Ammon's horn (tissue), 1 donor: ENCODE data around the gene C1QTNF5.
"Not testable (repeated sequence)": the region's sequence is repeated elsewhere in the genome, so short reads cannot be mapped to it uniquely, and the experiment has no call there.

ENCODE experiments used
- DNase-seq: peaks from one replicate; pipeline ENCODE4 v3.0.0-alpha.2; 2016; ENCODE audit warnings: low spot score

Gene C1QTNF5

GRCh38 chr11:119340335-119341221, at the start of gene C1QTNF5:
Gene C1QTNF5, minus strand, starts transcription at chr11:119340883. Its CDS starts 486 bp downstream, at chr11:119340397.
- no peak for DNase-seq

GRCh38 chr11:119389611-119390254, 49.0 kb upstream of the C1QTNF5 start:
- DNase-seq = no peak

- DNase-seq = no peak
Observed at GRCh38 chr11:119388103-119388502, 47.4 kb upstream of the C1QTNF5 start.

GRCh38 chr11:119384332-119384731, 43.6 kb upstream of the C1QTNF5 start:
- no peak for DNase-seq

DNA sequence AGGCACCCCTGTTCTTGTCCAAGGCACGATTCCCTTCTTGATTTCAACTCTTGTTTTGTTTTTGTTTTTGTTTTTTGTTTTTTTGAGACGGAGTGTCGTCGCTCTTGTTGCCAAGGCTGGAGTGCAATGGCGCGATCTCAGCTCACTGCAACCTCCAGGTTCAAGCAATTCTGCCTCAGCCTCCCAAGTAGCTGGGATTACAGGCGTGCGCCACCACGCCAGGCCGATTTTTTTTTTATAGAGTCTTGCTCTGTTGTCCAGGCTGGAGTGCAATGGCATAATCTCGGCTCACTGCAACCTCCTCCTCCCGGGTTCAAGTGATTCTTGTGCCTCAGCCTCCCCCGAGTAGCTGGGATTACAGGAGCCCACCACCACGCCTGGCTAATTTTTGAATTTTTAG, 41.8 kb upstream of the C1QTNF5 start:
- not testable (repeated sequence) for DNase-seq

GRCh38 chr11:119382101-119382500, 41.4 kb upstream of the C1QTNF5 start:
- no peak for DNase-seq

DNA sequence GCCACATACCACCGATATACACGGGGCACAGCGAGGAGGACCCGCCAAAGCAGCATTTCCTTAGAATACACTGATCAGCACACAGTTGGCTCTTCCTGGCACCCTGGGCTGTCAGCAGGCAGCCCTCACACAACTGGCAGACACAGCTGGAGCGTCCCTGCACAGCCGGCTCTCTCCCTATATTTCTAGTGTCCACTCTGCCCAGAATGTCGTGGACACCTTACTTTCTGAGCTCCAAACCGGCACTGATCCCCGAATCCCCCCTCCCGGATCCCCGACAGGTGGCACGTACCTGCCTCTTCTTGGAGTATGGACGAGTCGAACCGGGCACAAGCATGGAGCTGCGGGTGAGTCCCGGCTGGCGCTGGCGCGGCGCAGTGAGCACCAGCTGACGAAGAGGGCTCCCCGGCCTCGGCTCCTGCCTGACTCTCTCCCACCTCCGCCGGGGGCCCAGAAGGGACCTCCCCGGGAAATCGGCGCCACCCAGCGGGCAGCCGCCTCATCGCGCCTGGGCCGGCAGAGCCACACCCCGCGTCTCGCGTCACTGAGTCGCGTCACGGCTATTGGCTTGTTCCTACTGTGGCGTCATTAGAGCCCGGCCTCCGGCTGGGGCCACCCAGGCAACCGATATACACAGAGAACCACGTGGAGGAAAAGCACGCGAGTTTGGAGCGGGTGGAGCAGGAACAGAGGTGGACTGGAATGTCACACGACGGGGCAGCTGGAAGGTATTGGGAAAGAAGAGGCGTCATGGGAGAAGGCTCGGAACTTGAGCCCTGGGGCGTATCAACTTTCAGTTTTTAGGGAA, 40.7 kb upstream of the C1QTNF5 start, which contains the start of gene USP2:
USP2 (minus strand) TSS at position 510 of the 808 bp plus-strand sequence. CDS start 8,210 bp downstream, outside the sequence.
- DNase-seq = peak; percentile 99

DNA sequence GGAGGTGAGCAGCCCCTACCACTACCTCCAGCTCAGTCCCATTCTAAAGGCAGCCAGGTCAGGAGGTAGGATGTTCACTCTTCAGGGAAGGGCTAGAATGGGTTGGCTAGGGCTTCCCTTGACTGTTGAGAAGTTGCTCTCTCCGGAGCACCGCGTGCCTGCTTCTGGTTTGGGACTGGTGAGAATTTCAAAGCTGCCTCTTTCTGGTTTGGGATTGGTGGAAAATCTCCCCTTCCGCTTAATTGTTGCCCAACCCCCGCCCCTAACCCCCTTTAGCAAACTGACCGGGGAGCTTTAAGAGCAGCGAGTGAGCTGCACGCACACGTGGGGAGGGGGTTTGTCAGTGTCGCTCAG, 40.1 kb upstream of the C1QTNF5 start:
- DNase-seq = no peak

DNA sequence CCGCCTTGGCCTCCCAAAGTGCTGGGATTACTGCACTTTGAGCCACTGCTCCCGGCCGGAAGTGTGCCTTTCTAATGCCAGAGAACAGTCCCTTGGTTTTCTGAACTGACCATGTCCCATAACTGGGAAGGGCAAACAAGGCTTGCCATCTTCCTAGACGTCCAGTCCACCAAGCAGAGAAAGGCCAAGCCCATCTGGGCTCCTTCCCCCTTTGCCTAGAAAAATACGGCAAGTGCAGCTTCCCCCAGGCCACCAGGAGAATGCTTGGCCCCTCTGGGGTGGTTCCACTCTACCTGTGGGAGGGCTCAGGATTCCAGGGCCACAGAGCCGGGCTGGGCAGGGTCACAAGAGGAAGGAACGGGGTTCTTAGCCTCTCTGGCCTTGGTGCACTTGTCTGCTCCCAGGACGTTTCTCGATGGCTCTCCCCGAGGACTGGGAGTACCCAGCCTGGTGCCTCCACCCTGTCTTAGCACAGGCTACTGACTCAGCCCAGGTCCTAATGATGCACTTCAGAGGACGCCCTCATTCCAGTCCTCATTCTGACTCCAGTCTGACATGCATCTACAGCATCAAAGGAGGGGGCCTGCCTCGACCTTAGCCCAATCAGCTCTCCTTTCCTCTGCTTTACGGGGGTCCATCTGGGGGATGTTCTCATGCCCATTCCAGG, 39.6 kb upstream of the C1QTNF5 start:
- DNase-seq = no peak

DNA sequence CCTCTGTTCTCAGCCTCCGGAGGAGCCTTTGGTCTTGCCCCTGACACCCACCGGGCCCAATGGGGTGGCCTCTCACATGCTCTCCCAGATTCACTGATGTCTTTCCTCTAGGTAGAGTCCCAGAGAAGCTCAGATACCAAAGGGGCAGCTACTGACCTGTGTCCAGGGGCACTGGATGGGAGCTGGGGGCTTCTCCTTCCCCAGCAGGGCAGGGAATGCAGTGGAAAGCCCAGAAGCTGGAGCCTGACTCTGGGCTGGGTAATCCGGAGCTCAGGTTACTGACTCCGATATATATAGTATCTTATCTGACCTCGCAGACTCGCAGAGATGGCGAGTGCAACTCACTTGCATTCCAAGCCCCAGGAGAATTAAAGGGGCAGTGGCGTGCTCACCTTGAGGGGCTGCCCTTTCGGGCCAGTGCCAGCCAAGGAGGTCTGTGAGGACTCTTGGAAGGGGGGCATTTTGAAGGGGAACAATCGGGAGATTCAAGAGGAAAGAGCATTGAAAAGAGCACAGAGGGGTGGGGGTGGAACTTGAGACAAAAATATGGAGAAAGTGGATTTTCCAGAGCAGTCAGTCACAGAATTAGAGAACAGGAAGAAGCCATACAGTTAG, 38.3 kb upstream of the C1QTNF5 start:
- no peak for DNase-seq

DNA sequence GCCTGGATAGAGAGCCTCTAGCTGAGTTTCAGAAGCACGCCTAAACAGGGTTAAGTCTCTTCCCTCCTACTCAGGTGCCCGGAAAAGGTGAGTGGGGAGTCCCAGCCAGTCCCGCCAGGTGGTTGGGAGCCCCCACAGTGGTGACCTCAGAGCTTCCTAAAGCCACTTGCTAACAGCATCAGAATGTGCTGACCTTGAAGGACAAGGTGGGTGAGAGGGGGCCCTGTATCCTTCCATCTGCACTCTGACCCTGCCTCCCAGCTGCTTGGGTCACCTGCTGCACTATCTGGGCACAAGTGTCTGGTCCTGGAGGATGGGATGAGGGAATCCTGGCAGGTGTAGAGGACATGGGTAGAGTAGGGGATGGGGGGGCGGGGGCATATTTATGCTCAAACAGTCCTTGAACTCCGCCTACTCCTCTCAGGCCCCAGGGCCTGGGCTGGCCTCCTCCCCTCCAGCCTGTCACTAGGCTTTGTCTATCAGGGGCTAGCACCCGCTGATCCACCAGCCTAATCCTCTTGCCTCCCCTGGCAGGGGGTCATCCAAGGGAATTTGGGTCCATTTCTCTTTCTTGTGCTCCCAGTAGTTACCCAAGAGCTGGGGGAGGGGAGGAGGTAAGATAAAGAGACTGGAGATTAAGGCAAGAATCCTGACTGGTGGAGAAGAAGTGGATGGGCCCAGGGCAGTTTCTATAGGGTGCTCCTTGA, 37.4 kb upstream of the C1QTNF5 start:
- no peak for DNase-seq

GRCh38 chr11:119377112-119377901, 36.6 kb upstream of the C1QTNF5 start:
- no peak for DNase-seq

DNA sequence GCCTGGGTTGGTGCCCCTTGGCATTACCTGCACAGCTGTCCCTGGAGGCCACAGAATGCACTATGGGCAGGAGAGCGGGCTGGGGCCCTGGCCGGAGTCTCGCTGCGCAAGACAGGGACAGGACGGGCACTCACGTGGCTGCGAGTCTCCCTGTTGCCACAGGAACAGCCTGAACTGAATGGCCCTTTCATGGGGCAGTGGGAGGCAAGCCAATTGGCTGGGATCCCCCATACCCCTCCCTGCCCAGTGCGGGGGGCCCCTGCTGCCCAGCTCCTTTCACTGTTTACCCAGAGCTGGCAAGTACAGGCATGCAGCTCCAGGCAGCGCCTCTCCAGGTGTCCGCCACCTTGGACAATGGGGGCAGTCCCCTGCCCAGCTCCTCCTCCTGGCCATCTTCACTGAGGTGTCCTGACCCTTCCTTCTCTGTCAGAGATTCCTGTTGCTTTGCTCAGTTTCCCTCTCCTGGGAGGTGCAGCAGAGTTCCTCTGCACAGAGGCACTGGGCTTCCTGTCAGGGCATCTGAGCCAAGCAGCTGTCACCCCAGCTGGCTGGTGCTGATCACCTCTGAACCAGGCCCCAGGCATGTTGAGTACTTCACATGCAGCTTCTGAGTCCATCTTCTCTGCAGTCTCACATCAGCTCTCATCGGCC, 35.6 kb upstream of the C1QTNF5 start:
- peak; percentile 97 for DNase-seq

- DNase-seq = peak; percentile 90
Observed at GRCh38 chr11:119375337-119376196, 34.9 kb upstream of the C1QTNF5 start.

DNA sequence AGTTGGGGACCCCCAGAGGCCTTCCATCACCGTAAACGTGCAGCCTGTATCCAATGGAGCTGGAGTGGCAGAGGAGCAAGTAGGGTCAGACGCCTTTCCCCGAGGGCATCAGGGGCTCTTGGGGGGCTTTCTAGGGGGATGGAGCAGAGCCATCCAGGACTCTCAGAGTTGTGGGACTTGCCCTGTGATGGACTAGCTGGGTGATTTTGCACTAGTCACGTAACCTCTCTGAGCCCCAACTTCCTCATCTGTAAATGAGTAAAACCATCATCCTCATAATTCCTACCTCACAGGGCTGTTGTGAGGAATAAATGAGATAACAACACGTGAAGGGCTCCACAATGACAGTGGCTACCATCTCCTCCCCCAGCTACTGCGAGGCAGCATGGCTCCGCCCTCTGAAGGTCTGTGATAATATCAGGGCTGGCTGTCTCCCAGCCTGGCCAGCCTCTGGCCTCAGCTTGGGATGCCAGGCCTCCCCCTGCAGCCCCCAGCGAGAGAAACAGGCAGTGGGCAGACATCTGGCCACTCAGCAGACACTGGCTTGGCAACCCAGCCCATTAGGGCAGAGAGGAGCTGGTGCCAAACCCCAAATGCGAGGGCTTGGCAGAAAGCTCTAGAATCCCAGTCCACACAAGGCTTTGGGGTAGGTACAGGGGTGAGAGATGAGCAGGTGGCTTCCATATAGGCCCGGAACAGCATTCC, 34.1 kb upstream of the C1QTNF5 start:
- peak; percentile 80 for DNase-seq

DNA sequence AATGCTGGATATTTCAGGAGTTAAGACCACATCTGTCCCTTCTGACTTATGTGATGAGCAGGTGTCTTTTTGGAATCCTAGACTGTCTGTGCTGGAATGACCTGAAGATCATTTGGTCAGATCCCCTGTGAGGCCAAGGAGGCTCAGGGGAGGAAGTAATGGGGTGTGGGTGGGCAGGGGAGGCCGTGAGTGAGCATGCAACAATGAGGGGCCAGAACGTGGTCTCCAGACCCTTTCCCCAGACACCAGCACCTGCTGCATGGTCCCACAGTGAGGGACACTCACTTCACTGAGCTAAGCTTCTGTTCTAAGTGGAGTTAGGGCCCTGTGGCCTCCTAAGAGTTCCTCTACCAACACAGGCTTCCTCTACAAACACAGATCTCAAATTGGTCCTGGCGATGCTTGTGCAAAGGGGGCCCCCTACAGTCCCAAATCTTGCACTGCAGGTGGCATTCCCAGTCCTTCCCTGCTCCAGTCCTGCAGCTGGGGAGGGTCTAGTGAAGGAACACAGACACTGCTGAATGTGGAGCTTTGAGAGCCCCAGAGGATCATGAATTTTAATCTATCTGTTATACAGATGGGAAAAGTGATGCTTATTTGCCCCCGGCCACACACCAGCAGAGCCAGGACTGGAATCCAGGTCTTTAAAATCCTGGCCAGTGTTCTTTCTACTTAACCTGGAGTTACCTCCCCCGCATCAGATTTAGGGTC, 33.4 kb upstream of the C1QTNF5 start:
- DNase-seq = peak; percentile 89
